Skeletal muscle tissue (tissue), 4 donors: ENCODE data around the gene GTF2A1L. TPM values are rescaled to one million over a fixed set of nuclear protein-coding genes. Genes with fewer than 3 reads are reported as not detected.
"Not testable (repeated sequence)": the region's sequence is repeated elsewhere in the genome, so short reads cannot be mapped to it uniquely, and the experiment has no call there.

ENCODE experiments used
- H3K27ac ChIP-seq: one replicate; pipeline ENCODE4 v1.7.0; 2013; ENCODE audit warnings: mild to moderate bottlenecking, low read depth, low read length, inconsistent platforms
- H3K27me3 ChIP-seq, 3 donors: one replicate each; pipeline ENCODE4 v1.7.0; 2013; ENCODE audit warnings: low read length in 3 of 3; ENCODE audit not compliant: control insufficient read depth in 3 of 3, insufficient read depth in 3 of 3
- H3K36me3 ChIP-seq, 3 donors: one replicate each; pipeline ENCODE4 v1.7.0; 2013; ENCODE audit warnings: low read length in 3 of 3; ENCODE audit not compliant: control insufficient read depth in 3 of 3, insufficient read depth in 3 of 3
- H3K4me1 ChIP-seq, 3 donors: one replicate each; pipeline ENCODE4 v1.7.0; 2013; ENCODE audit warnings: low read length in 3 of 3, mild to moderate bottlenecking in 3 of 3; ENCODE audit not compliant: control insufficient read depth in 3 of 3, insufficient read depth in 3 of 3
- H3K4me3 ChIP-seq, 3 donors: one replicate each; pipeline ENCODE4 v1.7.0; 2013; ENCODE audit warnings: low read length in 3 of 3
- H3K9ac ChIP-seq, 3 donors: one replicate each; pipeline ENCODE4 v1.7.0; 2013; ENCODE audit warnings: low read length in 3 of 3, mild to moderate bottlenecking in 3 of 3, moderate library complexity in 2 of 3, low read depth in 1 of 3
- H3K9me3 ChIP-seq, 3 donors: one replicate each; pipeline ENCODE4 v1.7.0; 2013; ENCODE audit warnings: low read length in 3 of 3; ENCODE audit not compliant: control insufficient read depth in 3 of 3
- total RNA-seq: library from RNA; depleted of rRNA; stranded (reverse); fragments of >200 nt; gene quantifications from one replicate; pipeline ENCODE4 v1.2.3, GENCODE V29; 2014
- donor health status: Osteomylitis.

Gene GTF2A1L
- total RNA-seq, 1 donor from 2014 or later = not detected

DNA sequence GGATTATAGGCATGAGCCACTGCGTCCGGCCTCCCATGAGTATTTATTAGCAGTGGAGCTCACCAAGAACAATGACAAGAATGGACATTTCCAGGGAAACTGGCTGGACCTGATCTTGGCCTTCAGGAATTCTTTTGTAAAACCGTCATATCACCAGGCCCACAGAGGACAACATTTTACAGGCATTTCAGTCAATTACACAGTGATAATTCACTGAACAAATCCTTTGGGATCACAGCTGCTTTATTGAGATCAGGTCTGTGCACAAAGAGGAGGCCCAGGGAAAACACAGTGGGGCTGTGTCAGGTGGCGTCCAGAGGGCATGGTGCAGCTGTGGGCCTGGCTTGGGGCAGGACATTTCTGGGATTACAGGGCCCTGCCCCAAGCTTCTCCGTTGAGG lies 30.1 kb upstream of the GTF2A1L start:
- Histone ChIP-seq H3K4me3 (no peak overlapping the region), H3K9me3 (peaks cover 0 to 2% (median 0%) of the 10 kb centered on the region in 3 donors), H3K36me3 (peaks cover 0 to 2% (median 0%) of the 10 kb centered on the region in 3 donors), H3K4me1 (no peaks in the 10 kb centered on the region), H3K27ac (no peak overlapping the region), H3K27me3 (no peaks in the 10 kb centered on the region), H3K9ac (no peak overlapping the region)

- Histone ChIP-seq H3K27me3 (no peaks in the 10 kb centered on the region), H3K4me3 (no peak overlapping the region), H3K4me1 (no peaks in the 10 kb centered on the region), H3K9ac (no peak overlapping the region), H3K9me3 (peaks cover 0 to 2% (median 0%) of the 10 kb centered on the region in 3 donors), H3K36me3 (peaks cover 0 to 2% (median 0%) of the 10 kb centered on the region in 3 donors), H3K27ac (no peak overlapping the region)
These were observed 29.7 kb upstream of the GTF2A1L start for GRCh38 chr2:48587961-48588360.

GRCh38 chr2:48588745-48589144 lies 28.9 kb upstream of the GTF2A1L start:
- Histone ChIP-seq H3K36me3 (peaks cover 0 to 2% (median 0%) of the 10 kb centered on the region in 3 donors), H3K4me3 (no peak overlapping the region), H3K9me3 (peaks cover 0 to 2% (median 0%) of the 10 kb centered on the region in 3 donors), H3K27ac (no peak overlapping the region), H3K9ac (no peak overlapping the region), H3K4me1 (no peaks in the 10 kb centered on the region), H3K27me3 (no peaks in the 10 kb centered on the region)

DNA sequence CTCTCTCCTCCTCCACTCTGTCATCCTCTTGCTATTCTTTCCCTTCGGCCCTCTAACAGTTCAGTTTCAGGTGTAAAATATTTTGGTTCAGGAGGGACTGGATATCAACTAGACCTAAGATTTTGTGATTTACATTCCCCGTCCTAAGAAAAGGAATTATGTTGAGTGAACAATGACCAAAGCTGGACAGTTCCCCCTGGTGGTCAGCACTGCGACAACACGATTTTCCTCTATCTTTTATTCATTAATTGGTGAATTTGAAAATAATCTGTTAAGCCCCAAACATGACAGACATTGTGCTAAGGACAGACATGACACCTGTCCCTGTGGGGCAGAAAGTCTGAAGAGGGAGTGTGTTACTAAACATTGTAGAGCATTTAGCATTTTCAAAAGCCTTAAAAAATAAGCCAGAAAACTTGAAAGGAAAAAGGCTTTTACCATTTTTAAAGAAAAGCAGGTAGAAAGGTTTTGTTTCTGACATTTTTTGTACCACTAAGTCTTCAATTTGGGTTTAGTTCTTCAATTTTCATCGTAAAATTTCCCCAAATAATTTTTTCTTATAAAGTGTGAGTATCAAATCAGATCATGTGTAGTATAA lies 28.4 kb upstream of the GTF2A1L start:
- H3K9me3 ChIP-seq = peaks cover 0 to 2% (median 0%) of the 10 kb centered on the region in 3 donors
- H3K36me3 ChIP-seq = peaks cover 0 to 2% (median 0%) of the 10 kb centered on the region in 3 donors
- no peaks in the 10 kb centered on the region for H3K4me1 ChIP-seq
- no peak overlapping the region for H3K9ac ChIP-seq
- H3K27me3 ChIP-seq = no peaks in the 10 kb centered on the region
- H3K4me3 ChIP-seq = no peak overlapping the region
- H3K27ac ChIP-seq = no peak overlapping the region

DNA sequence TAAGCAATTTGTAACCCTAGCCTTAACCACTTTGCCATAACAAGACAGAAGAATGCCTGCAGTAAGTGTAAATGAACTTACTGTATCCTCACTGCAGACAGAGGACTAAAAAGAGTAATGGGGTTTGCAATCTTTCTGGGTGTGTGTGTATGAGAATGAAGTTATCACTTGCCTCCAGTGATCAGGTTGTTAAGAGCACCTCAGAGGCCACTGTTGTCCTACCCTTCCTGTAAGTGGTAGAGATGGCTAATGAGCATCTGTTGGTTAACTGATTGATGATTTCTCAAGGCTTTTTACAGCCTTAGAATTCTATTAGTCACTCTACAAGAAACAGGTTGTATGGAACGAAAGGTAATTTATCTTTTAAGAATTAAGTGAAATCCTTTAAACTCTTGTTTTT lies 27.6 kb upstream of the GTF2A1L start:
- no peak overlapping the region for H3K4me3 ChIP-seq
- H3K36me3 ChIP-seq = peaks cover 0 to under 1% (median 0%) of the 10 kb centered on the region in 3 donors
- H3K27ac ChIP-seq = no peak overlapping the region
- H3K27me3 ChIP-seq = no peaks in the 10 kb centered on the region
- H3K4me1 ChIP-seq = no peaks in the 10 kb centered on the region
- no peaks in the 10 kb centered on the region for H3K9me3 ChIP-seq
- no peak overlapping the region for H3K9ac ChIP-seq

GRCh38 chr2:48592067-48592466 lies 25.6 kb upstream of the GTF2A1L start:
- H3K9me3 ChIP-seq = no peaks in the 10 kb centered on the region
- no peaks in the 10 kb centered on the region for H3K4me1 ChIP-seq
- no peaks in the 10 kb centered on the region for H3K27me3 ChIP-seq
- no peak overlapping the region for H3K9ac ChIP-seq
- H3K27ac ChIP-seq = no peak overlapping the region
- no peaks in the 10 kb centered on the region for H3K36me3 ChIP-seq
- no peak overlapping the region for H3K4me3 ChIP-seq

DNA sequence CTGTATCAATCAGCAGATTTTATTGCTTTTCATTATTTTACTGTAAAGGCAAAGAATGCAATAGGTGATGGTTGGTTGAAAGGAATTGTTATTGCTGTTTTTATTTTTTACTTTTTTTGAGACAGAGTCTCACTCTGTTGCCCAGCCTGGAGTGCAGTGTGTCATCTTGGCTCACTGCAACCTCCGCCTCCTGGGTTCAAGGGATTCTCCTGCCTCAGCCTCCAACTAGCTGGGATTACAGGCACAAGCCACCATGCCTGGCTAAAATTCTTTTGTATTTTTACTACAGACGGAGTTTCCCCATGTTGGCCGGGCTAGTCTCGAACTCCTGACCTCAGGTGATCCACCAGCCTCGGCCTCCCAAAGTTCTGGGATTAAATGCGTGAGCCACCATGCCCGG lies 20.9 kb upstream of the GTF2A1L start:
- not testable (repeated sequence) for H3K27me3 ChIP-seq, H3K4me3 ChIP-seq, H3K27ac ChIP-seq, H3K9me3 ChIP-seq, H3K36me3 ChIP-seq, H3K9ac ChIP-seq, H3K4me1 ChIP-seq

DNA sequence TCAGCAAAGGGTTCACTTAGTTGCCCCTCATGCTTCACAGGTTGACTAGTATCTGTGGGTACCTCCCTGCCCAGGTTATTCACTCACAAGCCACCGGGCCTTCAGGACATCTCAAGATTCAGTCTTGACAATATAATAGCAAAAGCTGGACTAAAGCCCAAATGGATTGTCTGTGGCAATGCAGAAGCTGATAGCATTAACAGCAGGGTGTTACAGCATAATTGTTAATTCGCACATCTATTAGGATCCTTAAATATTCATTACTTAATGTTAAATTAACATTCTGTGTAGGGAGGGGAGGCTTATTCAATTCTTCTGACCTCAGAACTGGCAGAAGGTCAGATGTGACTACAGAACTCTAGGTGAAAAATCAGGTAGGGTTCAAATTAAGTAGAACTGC lies 20.2 kb upstream of the GTF2A1L start:
- Histone ChIP-seq H3K4me1 (no peaks in the 10 kb centered on the region), H3K9me3 (no peaks in the 10 kb centered on the region), H3K36me3 (no peaks in the 10 kb centered on the region), H3K27ac (no peak overlapping the region), H3K4me3 (no peak overlapping the region), H3K27me3 (no peaks in the 10 kb centered on the region), H3K9ac (no peak overlapping the region)

DNA sequence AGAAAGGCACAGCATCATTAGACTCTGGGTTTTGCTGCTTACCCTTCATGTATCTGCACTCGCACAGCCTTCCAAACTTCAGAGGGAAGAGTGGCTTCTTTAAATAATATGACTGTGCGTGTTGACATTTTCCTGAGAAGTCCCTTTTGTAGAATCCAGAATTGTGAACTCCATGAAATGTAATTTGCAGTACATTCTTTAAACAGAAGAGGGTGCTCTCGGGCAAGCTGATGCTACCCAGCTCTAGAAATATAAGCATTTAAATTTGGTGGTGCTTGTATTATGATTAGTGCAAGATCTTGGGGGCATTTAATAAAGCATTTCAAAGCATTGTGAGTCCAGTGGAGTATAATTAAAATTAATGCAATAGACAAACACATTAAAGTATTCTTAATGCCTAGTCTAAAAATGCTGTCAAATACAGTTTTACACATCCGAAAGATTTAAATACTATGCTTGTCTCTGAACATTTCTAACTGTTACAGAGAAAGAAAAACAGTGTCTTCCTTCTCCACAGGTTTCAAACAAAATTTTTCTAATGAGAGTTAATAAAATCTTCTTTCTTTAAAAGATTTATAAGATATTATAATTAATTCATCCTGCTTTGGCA lies 17.3 kb upstream of the GTF2A1L start:
- no peak overlapping the region for H3K4me3 ChIP-seq
- peaks cover 0 to under 1% (median 0%) of the 10 kb centered on the region in 3 donors for H3K36me3 ChIP-seq
- H3K9me3 ChIP-seq = no peaks in the 10 kb centered on the region
- no peak overlapping the region for H3K27ac ChIP-seq
- H3K27me3 ChIP-seq = no peaks in the 10 kb centered on the region
- H3K9ac ChIP-seq = no peak overlapping the region
- no peaks in the 10 kb centered on the region for H3K4me1 ChIP-seq

DNA sequence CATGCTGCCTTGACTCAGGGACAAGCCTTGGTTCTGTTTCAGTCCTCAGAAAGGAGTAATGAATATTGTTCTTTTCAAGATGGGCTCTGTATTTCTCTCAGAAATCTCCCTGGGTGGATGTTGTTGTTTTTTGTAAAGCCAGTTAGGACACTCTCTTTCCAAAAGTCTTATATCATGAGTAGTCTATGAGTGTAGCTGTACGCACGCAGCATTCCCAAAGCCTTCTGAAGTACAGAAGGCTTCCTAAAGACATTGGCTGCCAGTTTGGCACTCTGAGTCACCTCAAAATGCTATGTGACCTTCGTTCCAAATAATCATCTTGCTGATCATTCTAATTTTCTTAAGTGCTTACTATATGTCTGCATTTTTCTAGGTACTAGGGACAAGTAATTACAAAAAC lies 16.7 kb upstream of the GTF2A1L start:
- Histone ChIP-seq H3K4me3 (no peak overlapping the region), H3K27ac (no peak overlapping the region), H3K27me3 (no peaks in the 10 kb centered on the region), H3K4me1 (no peaks in the 10 kb centered on the region), H3K9ac (no peak overlapping the region), H3K36me3 (peaks cover 0 to 3% (median 0%) of the 10 kb centered on the region in 3 donors), H3K9me3 (no peaks in the 10 kb centered on the region)
